HepG2 (cell line): ENCODE data around the gene LILRB5. TPM values are rescaled to one million over a fixed set of nuclear protein-coding genes. Genes with fewer than 3 reads are reported as not detected.

ENCODE experiments used
- ATF7-NPFF ChIP-seq: sonication (generic); formaldehyde crosslinking; IDR thresholded peaks from 2 replicates; pipeline ENCODE4 v1.8.1; 2023; ENCODE audit warnings: mild to moderate bottlenecking, low read depth, missing genetic modification reagents, moderate library complexity
- BORCS8-MEF2B ChIP-seq: sonication (generic); formaldehyde crosslinking; IDR thresholded peaks from 2 replicates; pipeline ENCODE4 v1.8.0; 2022; ENCODE audit warnings: mild to moderate bottlenecking, missing genetic modification reagents
- CBX1 ChIP-seq: IDR thresholded peaks from one replicate; pipeline ENCODE4 v1.6.1; 2016; ENCODE audit warnings: antibody characterized with exemption, low read depth
- DZIP1 ChIP-seq: sonication (generic); formaldehyde crosslinking; IDR thresholded peaks from 2 replicates; pipeline ENCODE4 v1.5.0; 2020; ENCODE audit warnings: mild to moderate bottlenecking, missing genetic modification reagents
- FOXA1 ChIP-seq, 2 experiments: fragments of 450-650 bp in 1 of 2; sonication (generic) in 1 of 2; formaldehyde crosslinking in 1 of 2; IDR thresholded peaks; 2 replicates each; pipeline versions ENCODE4 v1.4.0 to v1.6.1; 2016 to 2020; ENCODE audit warnings: missing genetic modification reagents in 1 of 2
- RAD21 ChIP-seq: fragments of 450-650 bp; formaldehyde crosslinking; IDR thresholded peaks from 2 replicates; pipeline ENCODE4 v1.5.0; 2020; ENCODE audit warnings: mild to moderate bottlenecking
- RERE ChIP-seq: IDR thresholded peaks from 2 replicates; pipeline ENCODE4 v1.6.1; 2016; ENCODE audit warnings: low read depth, missing genetic modification reagents, missing compliant biosample characterization
- RFX3 ChIP-seq: IDR thresholded peaks from 2 replicates; pipeline ENCODE4 v1.6.1; 2016; ENCODE audit warnings: missing biosample characterization, missing genetic modification reagents
- RNF2 ChIP-seq: fragments of 450-650 bp; conservative IDR thresholded peaks from 2 replicates; pipeline ENCODE4 v1.6.1; 2016; ENCODE audit warnings: low read depth
- SAP130 ChIP-seq: IDR thresholded peaks from 2 replicates; pipeline ENCODE4 v1.6.1; 2016; ENCODE audit warnings: low read depth
- STAT6 ChIP-seq: sonication (generic); formaldehyde crosslinking; IDR thresholded peaks from 2 replicates; pipeline ENCODE4 v1.4.0; 2020; ENCODE audit warnings: missing genetic modification reagents, mild to moderate bottlenecking, borderline replicate concordance
- THRA ChIP-seq: sonication (generic); formaldehyde crosslinking; IDR thresholded peaks from 2 replicates; pipeline ENCODE4 v1.4.0; 2020; ENCODE audit warnings: missing genetic modification reagents, borderline replicate concordance
- ZFAT ChIP-seq: sonication (generic); formaldehyde crosslinking; conservative IDR thresholded peaks from 2 replicates; pipeline ENCODE4 v1.8.1; 2023; ENCODE audit warnings: missing genetic modification reagents, inconsistent platforms
- ZMYM3 ChIP-seq: sonication (generic); formaldehyde crosslinking; IDR thresholded peaks from 2 replicates; pipeline ENCODE4 v1.5.1; 2020; ENCODE audit warnings: mild to moderate bottlenecking, missing genetic modification reagents
- ZNF274 ChIP-seq: sonication (generic); formaldehyde crosslinking; IDR thresholded peaks from 2 replicates; pipeline ENCODE4 v1.5.1; 2020; ENCODE audit warnings: mild to moderate bottlenecking, missing genetic modification reagents
- ZNF430 ChIP-seq: sonication (generic); formaldehyde crosslinking; IDR thresholded peaks from 2 replicates; pipeline ENCODE4 v1.9.0; 2021; ENCODE audit warnings: mild to moderate bottlenecking, missing genetic modification reagents
- ZNF547 ChIP-seq: sonication (generic); formaldehyde crosslinking; IDR thresholded peaks from 2 replicates; pipeline ENCODE4 v1.5.1; 2020; ENCODE audit warnings: mild to moderate bottlenecking, missing genetic modification reagents
- polyA plus RNA-seq, 8 experiments: library from polyadenylated mRNA; depleted of rRNA in 3 of 8; stranded (reverse) in 7 of 8; unstranded in 1 of 8; fragments of >200 nt; fragmentation: Illumina TruSeq in 4 of 8; extraction: Trizol in 4 of 8; gene quantifications; 2 replicates each; pipeline versions ENCODE4 v1.2.1 to v1.2.3, GENCODE V29; 2011 to 2016; ENCODE audit warnings: low read depth in 4 of 8, missing spikeins in 1 of 8, mixed read lengths in 1 of 8; ENCODE audit not compliant: insufficient read depth in 1 of 8
- total RNA-seq, 5 experiments: library from RNA; depleted of rRNA; stranded (reverse); fragments of >200 nt; fragmentation: Illumina TruSeq; extraction: Trizol; gene quantifications; 2 replicates each; pipeline ENCODE4 v1.2.3, GENCODE V29; 2016; ENCODE audit warnings: low read depth in 1 of 5

LILRB5 gene
- total and polyA plus RNA-seq, 2 of the 13 experiments (the other 11 are each of a cell fraction or from before 2014, with no cell fraction given) = not detected

- no peak; the same call in 1 of the 2 replicates for TF ChIP-seq STAT6 (CRISPR knock-in tag)
- TF ChIP-seq ZNF547 (CRISPR knock-in tag) = no peak; the same call in 1 of the 2 replicates
- TF ChIP-seq BORCS8-MEF2B = peak; percentile 38; the same call in 1 of the 2 replicates
- peak; percentile 98 for TF ChIP-seq RAD21
- TF ChIP-seq RERE = no peak
- no peak for TF ChIP-seq DZIP1 (CRISPR knock-in tag)
- peak; percentile 64; the same call in 1 of the 2 replicates for TF ChIP-seq ZMYM3 (CRISPR knock-in tag)
- TF ChIP-seq ATF7-NPFF (CRISPR knock-in tag) = no peak
- TF ChIP-seq RFX3 (CRISPR knock-in tag) = no peak
- 0 out of 2 replicates have a peak, but pooled peaks have one; percentile 29 for TF ChIP-seq ZNF430 (CRISPR knock-in tag)
- no peak for TF ChIP-seq CBX1
- no peak; the same call in 1 of the 2 replicates for TF ChIP-seq RNF2
- TF ChIP-seq SAP130 (CRISPR knock-in tag) = peak; percentile 60
- peak; percentile 67; the same call in 1 of the 2 replicates for TF ChIP-seq THRA
- TF ChIP-seq FOXA1 (IDR thresholded peaks at IDR 0.05) = no peak
- TF ChIP-seq FOXA1 (CRISPR knock-in tag; IDR thresholded peaks at IDR 0.05) = no peak
- TF ChIP-seq ZFAT = no peak
- no peak for TF ChIP-seq ZNF274 (CRISPR knock-in tag)
Measured at GRCh38 chr19:54231077-54231931, 25.8 kb downstream of the LILRB5 start (continued).
